Fibroblast of mammary gland (primary cell): ENCODE data around the gene TRDN.

Source experiments
- DNase-seq: peaks from one replicate; pipeline ENCODE4 v3.0.0-alpha.2; 2010; ENCODE audit warnings: low read depth
- H3K4me3 ChIP-seq: 2 replicates; pipeline ENCODE4 v1.5.1; 2011; ENCODE audit warnings: low read depth, mild to moderate bottlenecking, low read length, moderate library complexity; ENCODE audit not compliant: control insufficient read depth
- CTCF ChIP-seq: conservative IDR thresholded peaks from 2 replicates; pipeline ENCODE4 v1.5.1; 2011; ENCODE audit warnings: low read depth, low read length, inconsistent platforms; ENCODE audit not compliant: control insufficient read depth, insufficient read depth

TRDN gene

GRCh38 chr6:123551939-123552707 is 84.6 kb downstream of the TRDN start:
- no peak for DNase-seq
- TF ChIP-seq CTCF: no peak
- no peak overlapping the region for H3K4me3 ChIP-seq

GRCh38 chr6:123550052-123550617 is 86.6 kb downstream of the TRDN start:
- TF ChIP-seq CTCF: no peak
- H3K4me3 ChIP-seq: no peak overlapping the region
- DNase-seq: no peak

GRCh38 chr6:123549476-123549875 is 87.3 kb downstream of the TRDN start:
- no peak for TF ChIP-seq CTCF
- no peak for DNase-seq
- no peak overlapping the region for H3K4me3 ChIP-seq

DNA sequence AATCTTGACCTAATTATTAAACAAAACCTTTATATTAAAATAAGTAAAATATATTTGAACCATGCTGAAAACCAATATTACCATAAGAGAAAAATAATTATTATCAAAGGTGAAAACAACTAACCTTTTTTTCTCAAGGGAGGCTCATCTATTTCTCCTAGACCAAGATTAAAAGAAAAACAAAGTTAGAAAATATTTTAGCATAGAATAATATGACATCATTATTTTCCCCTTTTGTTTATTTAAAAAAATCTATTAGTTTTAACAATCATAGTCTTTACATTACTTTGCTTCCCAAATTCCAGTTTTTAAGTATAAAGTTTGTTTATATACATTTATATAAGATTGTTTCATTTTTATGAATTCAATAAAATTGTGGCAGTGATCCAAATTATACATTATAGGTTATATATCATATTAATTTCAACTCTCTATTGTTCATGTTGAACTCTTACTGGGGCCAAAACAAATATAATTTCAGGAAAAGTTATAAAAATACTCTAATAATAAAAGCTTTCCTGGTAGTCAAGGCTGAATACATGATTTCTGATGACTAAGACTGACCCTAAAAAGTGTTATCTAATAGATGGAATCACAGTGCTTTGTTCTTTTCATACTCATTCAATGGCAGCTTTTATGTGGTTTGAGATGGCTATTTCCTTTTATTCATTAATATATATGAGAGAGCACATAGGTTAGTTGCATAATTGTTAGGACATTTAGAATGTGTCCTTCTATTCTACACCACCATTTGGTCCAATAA is 89.4 kb downstream of the TRDN start:
- no peak for DNase-seq
- TF ChIP-seq CTCF: no peak
- no peak overlapping the region for H3K4me3 ChIP-seq

- no peak overlapping the region for H3K4me3 ChIP-seq
- TF ChIP-seq CTCF: no peak
- no peak for DNase-seq
Measured at GRCh38 chr6:123546537-123546936, 90.2 kb downstream of the TRDN start.

GRCh38 chr6:123541462-123541861 is 95.3 kb downstream of the TRDN start:
- no peak overlapping the region for H3K4me3 ChIP-seq
- no peak for DNase-seq
- TF ChIP-seq CTCF: no peak
